HK-2 (cell line): Measurements from ENCODE around the gene ATP5ME.
"Not testable (repeated sequence)": the region's sequence is repeated elsewhere in the genome, so short reads cannot be mapped to it uniquely, and the experiment has no call there.

Source experiments
- DNase-seq: peaks from one replicate; pipeline ENCODE4 v3.0.0-alpha.2; 2018; ENCODE audit not compliant: unreplicated experiment

The ATP5ME gene, protein sequence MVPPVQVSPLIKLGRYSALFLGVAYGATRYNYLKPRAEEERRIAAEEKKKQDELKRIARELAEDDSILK

DNA sequence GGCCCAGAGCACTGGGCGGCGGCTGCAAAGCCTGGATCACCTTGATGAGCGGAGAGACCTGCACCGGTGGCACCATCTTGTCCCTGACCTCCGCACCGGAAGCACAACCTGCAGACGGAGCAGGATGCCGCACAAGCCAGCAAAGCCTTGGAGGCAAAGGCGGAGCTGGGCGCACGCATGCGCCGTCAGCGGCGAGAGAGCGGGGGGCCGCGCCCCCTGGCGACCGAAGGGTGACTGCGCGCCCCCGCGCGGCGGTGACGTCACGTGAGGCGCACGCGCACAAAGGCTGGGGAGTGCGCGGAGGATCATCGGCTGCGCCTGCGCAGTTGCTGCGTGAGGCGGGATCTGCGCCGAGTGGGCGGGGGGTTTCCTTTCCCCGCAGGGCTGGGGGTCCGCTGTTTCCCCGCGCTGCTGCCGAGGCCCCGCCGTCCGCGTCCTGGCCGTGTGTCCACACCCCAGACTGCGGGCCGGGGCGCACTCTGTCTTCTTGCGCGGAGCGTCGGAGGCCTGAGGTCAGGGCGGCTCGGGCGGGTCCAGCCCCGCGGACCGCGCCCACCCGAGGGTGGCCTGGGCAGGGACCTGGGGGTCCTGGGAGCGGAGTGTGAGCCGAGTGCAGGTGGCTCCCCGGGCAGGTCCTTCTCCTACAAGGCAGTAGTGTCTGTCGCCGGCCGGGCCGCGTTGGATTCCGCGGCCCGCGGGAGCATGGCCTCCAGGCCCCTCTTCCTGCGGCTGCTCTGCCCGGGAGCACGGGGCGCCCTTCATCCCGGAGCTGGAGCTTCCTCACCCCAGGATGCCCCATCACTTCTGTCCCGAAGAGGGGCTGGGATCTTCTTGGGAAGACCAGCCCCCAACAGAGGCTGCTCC is at the start of gene ATP5ME, which contains the start of gene MYL5:
ATP5ME (minus strand) TSS at position 105 of the 864 bp plus-strand sequence; CDS start at position 76, 29 bp downstream.
MYL5 (plus strand) TSS at position 371 of the 864 bp plus-strand sequence. CDS start 3,485 bp downstream, outside the sequence.
- DNase-seq: peak; percentile 98

DNA sequence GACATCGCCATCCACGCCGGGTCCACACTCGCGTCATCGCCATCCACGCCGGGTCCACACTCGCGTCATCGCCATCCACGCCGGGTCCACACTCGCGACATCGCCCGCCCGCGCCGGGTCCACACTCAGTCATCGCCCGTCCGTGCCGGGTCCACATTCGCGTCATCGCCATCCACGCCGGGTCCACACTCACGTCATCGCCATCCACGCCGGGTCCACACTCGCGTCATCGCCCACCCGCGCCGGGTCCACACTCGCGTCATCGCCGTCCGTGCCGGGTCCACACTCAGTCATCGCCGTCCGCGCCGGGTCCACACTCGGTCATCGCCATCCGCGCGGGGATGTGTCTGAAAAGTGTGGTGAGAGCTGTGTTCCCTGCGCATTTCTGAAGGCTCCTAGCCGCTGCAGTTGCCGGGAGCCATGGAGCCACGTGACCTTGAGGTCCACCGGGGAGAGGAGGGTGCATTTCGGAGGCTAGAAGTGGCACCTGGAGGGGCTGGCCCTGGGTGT is 48.8 kb upstream of the ATP5ME start:
- no peak for DNase-seq

DNA sequence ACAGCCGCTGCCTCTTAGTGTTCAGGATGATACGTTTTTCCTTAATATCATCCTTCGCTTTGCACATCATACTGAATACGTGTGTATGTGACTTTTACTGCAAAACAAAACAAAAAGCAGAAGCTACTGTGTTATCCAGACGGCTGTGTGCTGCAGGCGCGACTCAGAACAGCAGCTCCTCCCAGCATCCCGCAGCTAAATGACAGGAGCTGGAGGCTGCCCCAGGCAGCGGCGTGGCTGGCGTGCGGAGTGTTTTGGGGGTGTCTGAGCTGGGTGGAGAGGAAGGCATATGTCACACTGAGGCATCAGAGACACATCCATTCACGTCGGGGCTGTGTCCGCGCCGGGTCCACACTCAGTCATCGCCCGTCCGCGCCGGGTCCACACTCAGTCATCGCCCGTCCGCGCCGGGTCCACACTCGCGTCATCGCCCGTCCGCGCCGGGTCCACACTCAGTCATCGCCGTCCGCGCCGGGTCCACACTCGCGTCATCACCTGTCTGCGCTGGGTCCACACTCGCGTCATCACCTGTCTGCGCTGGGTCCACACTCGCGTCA is 48.2 kb upstream of the ATP5ME start:
- no peak for DNase-seq

DNA sequence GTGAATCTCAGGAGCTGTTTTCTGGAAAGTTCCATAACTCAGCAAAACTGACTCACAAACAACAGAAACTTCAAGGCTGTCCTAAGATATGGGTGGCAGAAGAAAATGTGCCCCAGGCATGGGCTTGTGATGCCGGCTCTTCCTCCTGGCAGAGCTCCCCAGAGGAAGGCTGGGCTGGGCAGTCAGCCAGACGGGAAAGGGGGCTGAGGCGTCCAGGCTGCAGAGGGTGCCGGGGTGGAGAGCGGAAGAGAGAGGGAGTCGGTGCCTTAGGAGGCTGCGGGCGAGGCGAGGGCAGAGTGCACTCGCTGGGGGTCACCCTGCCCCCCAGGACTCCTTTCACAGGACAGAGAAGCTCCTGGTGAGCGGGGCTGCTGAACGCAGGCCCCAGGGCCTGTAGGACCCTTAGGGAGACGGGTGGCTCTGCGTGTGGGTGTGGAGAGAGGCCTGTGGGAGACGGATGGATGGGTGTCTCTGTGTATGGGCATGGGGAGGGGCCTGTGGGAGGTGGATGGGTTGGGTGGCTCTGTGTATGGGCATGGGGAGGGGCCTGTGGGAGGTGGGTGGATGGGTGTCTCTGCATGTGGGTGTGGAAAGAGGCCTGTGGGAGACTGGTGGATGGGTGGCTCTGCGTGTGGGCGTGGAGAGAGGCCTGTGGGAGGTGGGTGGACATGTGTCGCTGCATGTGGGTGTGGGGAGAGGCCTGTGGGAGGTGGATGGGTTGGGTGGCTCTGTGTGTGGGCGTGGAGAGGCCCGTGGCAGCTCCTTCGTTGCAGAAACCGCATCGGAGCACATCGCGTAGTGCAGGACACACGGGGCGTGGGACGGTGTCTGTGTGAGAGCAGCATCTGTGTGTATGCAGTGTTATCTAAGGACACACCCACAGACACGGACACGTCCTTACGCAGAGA is 47.4 kb upstream of the ATP5ME start:
- DNase-seq: no peak

GRCh38 chr4:720111-720860 is 46.2 kb upstream of the ATP5ME start:
- DNase-seq: no peak

DNA sequence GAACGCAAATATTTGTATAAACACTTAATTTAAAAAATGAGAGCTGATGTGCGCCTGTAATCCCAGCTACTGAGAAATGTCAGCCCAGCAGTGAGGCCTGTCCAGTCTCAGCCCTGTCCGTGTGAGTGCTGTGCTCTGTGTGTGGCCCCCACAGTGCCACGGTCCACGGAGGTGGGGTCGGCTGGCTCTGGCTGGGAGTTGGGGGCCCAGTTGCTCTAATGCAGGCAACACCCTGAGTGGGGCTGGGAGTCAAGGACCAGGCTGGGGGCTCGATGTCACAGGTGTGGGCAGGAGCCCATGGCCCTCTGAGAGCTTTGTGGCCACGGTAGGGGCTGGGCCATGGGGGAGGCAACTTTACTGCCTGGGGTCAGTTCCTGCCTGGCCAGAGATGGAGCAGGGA is 44.4 kb upstream of the ATP5ME start:
- DNase-seq: no peak

- DNase-seq: no peak
Observed at GRCh38 chr4:717601-718320, 43.7 kb upstream of the ATP5ME start.

GRCh38 chr4:714087-714486 is 40.0 kb upstream of the ATP5ME start:
- no peak for DNase-seq

DNA sequence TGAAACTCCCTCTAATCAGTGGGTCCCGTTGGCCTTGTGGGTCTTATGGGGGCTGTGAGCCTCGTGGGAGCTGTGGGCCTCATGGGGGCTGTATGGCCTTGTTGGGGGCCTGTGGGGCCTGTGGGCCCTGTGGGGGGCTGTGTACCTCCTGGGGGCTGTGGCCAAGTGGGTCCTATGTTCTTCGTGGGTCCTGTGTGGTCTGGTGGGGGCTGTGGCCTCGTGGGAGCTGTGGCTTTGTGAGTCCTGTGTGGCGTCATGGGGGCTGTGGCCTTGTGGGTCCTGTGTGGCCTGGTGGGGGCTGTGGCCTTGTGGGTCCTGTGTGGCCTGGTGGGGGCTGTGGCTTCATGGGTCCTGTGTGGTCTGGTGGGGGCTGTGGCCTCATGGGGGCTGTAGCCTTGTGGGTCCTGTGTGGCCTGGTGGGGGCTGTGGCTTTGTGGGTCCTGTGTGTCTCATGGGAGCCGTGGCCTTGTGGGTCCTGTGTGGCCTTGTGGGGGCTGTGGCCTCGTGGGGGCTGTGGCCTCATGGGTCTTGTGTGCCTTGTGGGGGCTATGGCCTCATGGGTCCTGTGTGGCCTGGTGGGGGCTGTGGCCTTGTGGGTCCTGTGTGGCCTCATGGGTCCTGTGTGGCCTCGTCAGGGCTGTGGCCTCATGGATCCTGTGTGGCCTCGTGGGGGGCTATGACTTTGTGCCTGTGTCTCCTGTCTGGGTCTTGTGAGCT is 39.0 kb upstream of the ATP5ME start:
- no peak for DNase-seq

DNA sequence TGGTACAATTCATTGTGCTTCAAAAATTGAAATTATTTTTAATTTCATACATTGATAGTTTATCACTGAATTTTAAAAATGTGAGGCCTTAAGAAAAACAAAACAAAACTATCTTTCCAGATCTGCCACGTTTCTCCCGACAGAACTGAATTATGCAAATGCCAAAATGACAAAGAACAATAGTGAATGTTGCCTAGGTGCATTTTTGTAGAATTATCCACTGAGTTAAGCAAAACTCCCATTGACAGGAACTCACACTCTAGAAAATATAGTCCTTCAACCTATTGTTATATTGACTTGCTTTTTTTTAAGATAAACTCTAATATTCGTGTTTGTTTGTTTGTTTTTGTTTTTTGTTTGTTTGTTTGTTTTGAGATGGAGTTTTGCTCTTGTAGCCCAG is 38.0 kb upstream of the ATP5ME start:
- no peak for DNase-seq

DNA sequence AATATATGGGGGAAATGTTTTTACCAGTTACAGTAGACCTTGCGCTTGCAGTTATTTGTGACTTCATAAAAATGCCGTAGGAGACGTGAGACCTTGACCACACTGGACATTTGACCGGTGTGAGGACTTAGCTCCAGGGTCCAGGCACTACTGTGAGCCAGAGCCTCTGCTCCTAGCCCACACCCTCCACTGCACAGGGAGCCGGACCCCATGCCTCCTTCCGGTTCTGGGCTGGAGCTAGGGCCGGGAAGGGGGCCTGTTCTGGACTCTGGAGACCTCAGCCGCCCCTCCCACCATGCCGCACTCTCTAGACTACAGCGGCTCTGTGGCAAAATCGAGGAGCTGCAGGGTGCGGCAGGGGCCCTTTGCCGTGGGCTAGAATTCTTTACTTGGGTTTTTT is 36.8 kb upstream of the ATP5ME start:
- no peak for DNase-seq

GRCh38 chr4:710116-710515 is 36.0 kb upstream of the ATP5ME start:
- DNase-seq: no peak

DNA sequence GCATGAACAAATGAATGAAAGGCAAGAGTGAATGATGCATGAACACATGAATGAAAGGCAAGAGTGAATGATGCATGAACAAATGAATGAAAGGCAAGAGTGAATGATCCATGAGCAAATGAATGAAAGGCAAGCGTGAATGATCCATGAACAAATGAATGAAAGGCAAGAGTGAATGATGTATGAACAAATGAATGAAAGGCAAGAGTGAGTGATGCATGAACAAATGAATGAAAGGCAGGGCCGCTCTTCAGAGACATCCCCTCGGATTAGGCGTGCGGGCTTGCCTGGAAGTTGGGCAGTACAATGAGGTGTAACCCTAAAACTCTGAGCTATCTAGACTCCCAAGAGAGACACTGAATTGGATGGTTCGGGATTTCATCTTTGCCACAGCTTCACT is 35.3 kb upstream of the ATP5ME start:
- DNase-seq: no peak

DNA sequence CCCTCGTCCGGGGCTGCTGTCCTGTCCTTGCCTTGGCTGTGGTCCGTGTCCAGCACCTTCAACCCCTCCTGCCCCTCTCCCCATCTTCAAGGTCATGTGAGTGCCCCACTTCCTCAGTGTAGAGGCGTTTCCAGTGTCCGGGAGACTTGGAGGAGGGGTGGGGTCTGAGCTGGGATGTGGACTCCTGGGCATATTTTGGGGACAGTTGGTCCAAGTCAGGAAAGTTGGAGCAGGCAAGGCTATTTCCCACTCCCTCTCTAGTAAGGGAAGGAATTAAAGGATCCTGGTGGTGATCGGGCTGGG is 34.5 kb upstream of the ATP5ME start:
- no peak for DNase-seq

DNA sequence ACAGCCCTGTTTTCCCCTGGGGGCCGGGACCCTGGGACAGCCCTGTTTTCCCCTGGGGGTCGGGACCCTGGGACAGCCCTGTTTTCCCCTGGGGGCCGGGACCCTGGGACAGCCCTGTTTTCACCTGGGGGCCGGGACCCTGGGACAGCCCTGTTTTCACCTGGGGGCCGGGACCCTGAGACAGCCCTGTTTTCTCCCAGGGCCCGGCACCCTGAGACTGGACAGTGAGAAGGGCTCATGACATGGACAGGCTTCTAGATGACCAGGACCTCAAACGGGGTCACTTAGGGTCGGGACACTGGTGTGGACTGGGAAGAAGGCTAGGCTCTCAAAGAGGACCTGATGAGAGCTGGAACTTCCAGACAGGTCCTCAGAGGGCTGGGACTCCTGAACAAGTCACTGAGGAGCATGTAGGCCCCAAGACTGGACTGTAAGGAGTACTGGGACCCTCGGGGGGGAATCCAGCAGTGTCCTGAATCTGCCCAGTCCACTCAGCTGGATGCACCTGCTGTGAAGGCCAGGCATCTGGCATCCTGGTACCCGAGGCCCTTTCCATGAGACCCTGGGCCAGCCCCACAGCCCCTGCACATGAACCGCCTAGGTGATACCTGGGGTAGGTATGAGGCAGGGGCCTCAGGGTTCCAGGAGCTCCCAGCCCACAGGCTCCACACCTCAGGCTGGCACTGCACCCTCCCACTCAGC is 34.0 kb upstream of the ATP5ME start:
- no peak for DNase-seq

- no peak for DNase-seq
Observed at GRCh38 chr4:706834-707598, 32.9 kb upstream of the ATP5ME start.

GRCh38 chr4:706083-706633 is 32.1 kb upstream of the ATP5ME start:
- DNase-seq: not testable (repeated sequence)
